WTC11 (cell line): ENCODE measurements around the gene ROCK1. TPM values are rescaled to one million over a fixed set of nuclear protein-coding genes. Genes with fewer than 3 reads are reported as not detected.

ENCODE experiments used
- ATAC-seq: fragments of 200-7000 bp; cut with Tn5 transposase; 2 replicates; pipeline ENCODE4 v1.10.0; 2021; ENCODE audit warnings: mild to moderate bottlenecking, moderate library complexity
- CTCF ChIA-PET: fragments of 300-600 bp; sonication (Branson Sonifier 250); formaldehyde crosslinking; loops from one replicate; lab custom pipeline; 2021; ENCODE audit warnings: antibody characterized with exemption; lab: Charles Lee
- POLR2A ChIA-PET: fragments of 350-600 bp; sonication (Branson Sonifier 250); formaldehyde crosslinking; loops from one replicate; lab custom pipeline; 2021; ENCODE audit warnings: antibody characterized with exemption; lab: Charles Lee
- DNase-seq: peaks from one replicate; pipeline ENCODE4 v3.0.0; 2021; ENCODE audit warnings: low spot score
- H3K27ac Mint-ChIP-seq: 2 replicates; pipeline ENCODE4 v1.8.0; 2021; ENCODE audit warnings: mixed read lengths
- H3K27me3 Mint-ChIP-seq: 2 replicates; pipeline ENCODE4 v1.8.0; 2021; ENCODE audit warnings: low read depth, mild to moderate bottlenecking, moderate library complexity, mixed read lengths
- H3K36me3 Mint-ChIP-seq: 2 replicates; pipeline ENCODE4 v1.8.0; 2021; ENCODE audit warnings: mixed read lengths
- H3K4me1 Mint-ChIP-seq: 2 replicates; pipeline ENCODE4 v1.8.0; 2022; ENCODE audit warnings: mixed read lengths
- H3K4me3 Mint-ChIP-seq: 2 replicates; pipeline ENCODE4 v1.8.0; 2021; ENCODE audit warnings: mild to moderate bottlenecking, moderate library complexity, mixed read lengths
- H3K9me3 Mint-ChIP-seq: 2 replicates; pipeline ENCODE4 v1.8.0; 2021; ENCODE audit warnings: mixed read lengths
- AR ChIP-seq: fragments of 250-450 bp; sonication (Bioruptor Pico); IDR thresholded peaks from 2 replicates; pipeline ENCODE4 v1.9.0; 2021; ENCODE audit warnings: mild to moderate bottlenecking
- ATF2 ChIP-seq: sonication (generic); formaldehyde crosslinking; IDR thresholded peaks from 2 replicates; pipeline ENCODE4 v1.8.1; 2022; ENCODE audit warnings: low read depth, missing genetic modification reagents, borderline replicate concordance
- E2F5 ChIP-seq: sonication (generic); formaldehyde crosslinking; IDR thresholded peaks from 2 replicates; pipeline ENCODE4 v1.8.1; 2022; ENCODE audit warnings: mild to moderate bottlenecking, moderate library complexity, missing genetic modification reagents
- HMGA2 ChIP-seq: fragments of 250-450 bp; sonication (Bioruptor Pico); IDR thresholded peaks from 2 replicates; pipeline ENCODE4 v1.4.0; 2021; ENCODE audit warnings: mild to moderate bottlenecking, moderate library complexity
- JUN ChIP-seq: sonication (generic); formaldehyde crosslinking; IDR thresholded peaks from 2 replicates; pipeline ENCODE4 v1.8.0; 2023; ENCODE audit warnings: mild to moderate bottlenecking, missing genetic modification reagents
- MAX ChIP-seq: sonication (generic); formaldehyde crosslinking; IDR thresholded peaks from 2 replicates; pipeline ENCODE4 v1.8.0; 2022; ENCODE audit warnings: mild to moderate bottlenecking, missing genetic modification reagents
- NFYB ChIP-seq: sonication (generic); formaldehyde crosslinking; conservative IDR thresholded peaks from 2 replicates; pipeline ENCODE4 v1.8.0; 2022; ENCODE audit warnings: low read depth, missing genetic modification reagents
- NR3C1 ChIP-seq: sonication (generic); formaldehyde crosslinking; conservative IDR thresholded peaks from 2 replicates; pipeline ENCODE4 v1.8.1; 2023; ENCODE audit warnings: low read depth, mild to moderate bottlenecking, missing genetic modification reagents
- SMAD3 ChIP-seq: sonication (generic); formaldehyde crosslinking; IDR thresholded peaks from 2 replicates; pipeline ENCODE4 v1.8.0; 2022; ENCODE audit warnings: missing genetic modification reagents, mild to moderate bottlenecking, borderline replicate concordance
- SOX15 ChIP-seq: fragments of 250-450 bp; sonication (Bioruptor Pico); IDR thresholded peaks from 2 replicates; pipeline ENCODE4 v1.9.0; 2021; ENCODE audit warnings: mild to moderate bottlenecking
- ZMAT4 ChIP-seq: fragments of 250-450 bp; sonication (Bioruptor Pico); IDR thresholded peaks from 2 replicates; pipeline ENCODE4 v1.9.0; 2021; ENCODE audit warnings: mild to moderate bottlenecking
- ZNF121 ChIP-seq: sonication (generic); formaldehyde crosslinking; IDR thresholded peaks from 2 replicates; pipeline ENCODE4 v1.8.0; 2023; ENCODE audit warnings: missing genetic modification reagents
- ZNF138 ChIP-seq: sonication (generic); formaldehyde crosslinking; conservative IDR thresholded peaks from 2 replicates; pipeline ENCODE4 v1.8.1; 2022; ENCODE audit warnings: mild to moderate bottlenecking, moderate library complexity, missing genetic modification reagents
- ZNF219 ChIP-seq: sonication (generic); formaldehyde crosslinking; IDR thresholded peaks from 2 replicates; pipeline ENCODE4 v1.8.0; 2023; ENCODE audit warnings: missing genetic modification reagents, mild to moderate bottlenecking, borderline replicate concordance
- ZNF232 ChIP-seq: sonication (generic); formaldehyde crosslinking; IDR thresholded peaks from 2 replicates; pipeline ENCODE4 v1.8.0; 2022; ENCODE audit warnings: mild to moderate bottlenecking, missing genetic modification reagents
- ZNF671 ChIP-seq: fragments of 250-450 bp; sonication (Bioruptor Pico); IDR thresholded peaks from 2 replicates; pipeline ENCODE4 v1.8.0; 2021; ENCODE audit warnings: mild to moderate bottlenecking
- total RNA-seq: library from RNA; stranded (reverse); gene quantifications from 3 replicates; pipeline ENCODE4 v1.2.3, GENCODE V29; 2021
- TF ChIP-seq, protein P1 (sequence below): sonication (generic); formaldehyde crosslinking; IDR thresholded peaks from 2 replicates; pipeline ENCODE4 v1.8.0; 2022; ENCODE audit warnings: missing genetic modification reagents
- TF ChIP-seq, protein P2 (sequence below): sonication (generic); formaldehyde crosslinking; IDR thresholded peaks from 2 replicates; pipeline ENCODE4 v1.8.1; 2023; ENCODE audit warnings: mild to moderate bottlenecking, moderate library complexity, missing genetic modification reagents
- TF ChIP-seq, protein P3 (sequence below): sonication (generic); formaldehyde crosslinking; IDR thresholded peaks from 2 replicates; pipeline ENCODE4 v1.8.0; 2022; ENCODE audit warnings: mild to moderate bottlenecking, missing genetic modification reagents
- TF ChIP-seq, protein P4 (sequence below): fragments of 250-450 bp; sonication (Bioruptor Pico); IDR thresholded peaks from 2 replicates; pipeline ENCODE4 v1.8.0; 2021; ENCODE audit warnings: mild to moderate bottlenecking

Gene ROCK1
- total RNA-seq, 1 experiment from 2014 or later: 42.2 TPM

DNA sequence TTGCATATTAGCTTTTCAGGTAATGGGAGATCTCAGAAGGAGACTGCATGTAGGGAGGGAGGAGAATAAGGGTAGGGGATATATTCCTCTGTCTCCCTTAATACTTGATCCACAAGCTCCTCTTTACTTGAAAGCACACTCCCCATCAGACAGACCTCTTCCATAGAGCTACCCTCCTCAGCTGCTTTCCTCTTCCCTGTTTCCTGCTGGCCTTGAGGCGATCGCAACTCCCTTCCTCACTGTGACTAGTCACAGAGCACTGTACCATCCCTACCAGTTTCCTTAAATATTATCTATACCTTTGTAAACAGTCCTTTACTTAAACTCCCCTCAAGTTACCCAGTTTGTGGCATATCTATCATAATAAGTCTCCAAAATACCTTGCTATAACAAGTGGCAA, 10.9 kb downstream of the ROCK1 start:
- H3K36me3 Mint-ChIP-seq: no peaks in the 10 kb centered on the region
- DNase-seq (no peak), ATAC-seq (peak; percentile 50)
- H3K4me3 Mint-ChIP-seq: no peak overlapping the region
- H3K27me3 Mint-ChIP-seq: no peaks in the 10 kb centered on the region
- ChIA-PET CTCF (interaction anchor here (0.8 to 1.5 kb wide), 3 partner anchors 12 to 266 kb away, joined by 3 to 4 read pairs (median 3); no protein-coding TSS in a partner anchor), POLR2A (interaction anchor here (0.7 kb wide), 1 partner anchor 378 kb away, joined by 3 read pairs; no protein-coding TSS in a partner anchor)
- TF ChIP-seq SMAD3 (CRISPR knock-in tag): no peak
- TF ChIP-seq, protein P1, sequence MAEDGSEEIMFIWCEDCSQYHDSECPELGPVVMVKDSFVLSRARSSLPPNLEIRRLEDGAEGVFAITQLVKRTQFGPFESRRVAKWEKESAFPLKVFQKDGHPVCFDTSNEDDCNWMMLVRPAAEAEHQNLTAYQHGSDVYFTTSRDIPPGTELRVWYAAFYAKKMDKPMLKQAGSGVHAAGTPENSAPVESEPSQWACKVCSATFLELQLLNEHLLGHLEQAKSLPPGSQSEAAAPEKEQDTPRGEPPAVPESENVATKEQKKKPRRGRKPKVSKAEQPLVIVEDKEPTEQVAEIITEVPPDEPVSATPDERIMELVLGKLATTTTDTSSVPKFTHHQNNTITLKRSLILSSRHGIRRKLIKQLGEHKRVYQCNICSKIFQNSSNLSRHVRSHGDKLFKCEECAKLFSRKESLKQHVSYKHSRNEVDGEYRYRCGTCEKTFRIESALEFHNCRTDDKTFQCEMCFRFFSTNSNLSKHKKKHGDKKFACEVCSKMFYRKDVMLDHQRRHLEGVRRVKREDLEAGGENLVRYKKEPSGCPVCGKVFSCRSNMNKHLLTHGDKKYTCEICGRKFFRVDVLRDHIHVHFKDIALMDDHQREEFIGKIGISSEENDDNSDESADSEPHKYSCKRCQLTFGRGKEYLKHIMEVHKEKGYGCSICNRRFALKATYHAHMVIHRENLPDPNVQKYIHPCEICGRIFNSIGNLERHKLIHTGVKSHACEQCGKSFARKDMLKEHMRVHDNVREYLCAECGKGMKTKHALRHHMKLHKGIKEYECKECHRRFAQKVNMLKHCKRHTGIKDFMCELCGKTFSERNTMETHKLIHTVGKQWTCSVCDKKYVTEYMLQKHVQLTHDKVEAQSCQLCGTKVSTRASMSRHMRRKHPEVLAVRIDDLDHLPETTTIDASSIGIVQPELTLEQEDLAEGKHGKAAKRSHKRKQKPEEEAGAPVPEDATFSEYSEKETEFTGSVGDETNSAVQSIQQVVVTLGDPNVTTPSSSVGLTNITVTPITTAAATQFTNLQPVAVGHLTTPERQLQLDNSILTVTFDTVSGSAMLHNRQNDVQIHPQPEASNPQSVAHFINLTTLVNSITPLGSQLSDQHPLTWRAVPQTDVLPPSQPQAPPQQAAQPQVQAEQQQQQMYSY (CRISPR knock-in tag): no peak
- TF ChIP-seq MAX (CRISPR knock-in tag): no peak
- no peak for TF ChIP-seq ZNF232
- no peak for TF ChIP-seq E2F5 (CRISPR knock-in tag)
- TF ChIP-seq ZNF138 (CRISPR knock-in tag): no peak
- TF ChIP-seq, protein P2, sequence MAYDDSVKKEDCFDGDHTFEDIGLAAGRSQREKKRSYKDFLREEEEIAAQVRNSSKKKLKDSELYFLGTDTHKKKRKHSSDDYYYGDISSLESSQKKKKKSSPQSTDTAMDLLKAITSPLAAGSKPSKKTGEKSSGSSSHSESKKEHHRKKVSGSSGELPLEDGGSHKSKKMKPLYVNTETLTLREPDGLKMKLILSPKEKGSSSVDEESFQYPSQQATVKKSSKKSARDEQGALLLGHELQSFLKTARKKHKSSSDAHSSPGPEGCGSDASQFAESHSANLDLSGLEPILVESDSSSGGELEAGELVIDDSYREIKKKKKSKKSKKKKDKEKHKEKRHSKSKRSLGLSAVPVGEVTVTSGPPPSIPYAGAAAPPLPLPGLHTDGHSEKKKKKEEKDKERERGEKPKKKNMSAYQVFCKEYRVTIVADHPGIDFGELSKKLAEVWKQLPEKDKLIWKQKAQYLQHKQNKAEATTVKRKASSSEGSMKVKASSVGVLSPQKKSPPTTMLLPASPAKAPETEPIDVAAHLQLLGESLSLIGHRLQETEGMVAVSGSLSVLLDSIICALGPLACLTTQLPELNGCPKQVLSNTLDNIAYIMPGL: no peak
- no peak for TF ChIP-seq SOX15 (CRISPR knock-in tag)
- TF ChIP-seq, protein P3, sequence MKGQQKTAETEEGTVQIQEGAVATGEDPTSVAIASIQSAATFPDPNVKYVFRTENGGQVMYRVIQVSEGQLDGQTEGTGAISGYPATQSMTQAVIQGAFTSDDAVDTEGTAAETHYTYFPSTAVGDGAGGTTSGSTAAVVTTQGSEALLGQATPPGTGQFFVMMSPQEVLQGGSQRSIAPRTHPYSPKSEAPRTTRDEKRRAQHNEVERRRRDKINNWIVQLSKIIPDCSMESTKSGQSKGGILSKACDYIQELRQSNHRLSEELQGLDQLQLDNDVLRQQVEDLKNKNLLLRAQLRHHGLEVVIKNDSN (CRISPR knock-in tag): no peak
- no peak for TF ChIP-seq ZNF219 (CRISPR knock-in tag)
- TF ChIP-seq ATF2 (CRISPR knock-in tag): no peak
- no peak overlapping the region for H3K27ac Mint-ChIP-seq
- H3K4me1 Mint-ChIP-seq: peaks cover 21% of the 10 kb centered on the region
- no peaks in the 10 kb centered on the region for H3K9me3 Mint-ChIP-seq

- CTCF ChIA-PET: interaction anchor here (0.8 to 1.5 kb wide), 3 partner anchors 12 to 267 kb away, joined by 3 to 4 read pairs (median 3); no protein-coding TSS in a partner anchor
- H3K9me3 Mint-ChIP-seq: peaks cover 3% of the 10 kb centered on the region
- POLR2A ChIA-PET: interaction anchor here (0.7 kb wide), 1 partner anchor 378 kb away, joined by 3 read pairs; no protein-coding TSS in a partner anchor
- TF ChIP-seq ZNF121 (no peak), ZNF232 (no peak), NFYB (CRISPR knock-in tag) (no peak), JUN (CRISPR knock-in tag) (no peak), ZNF671 (CRISPR knock-in tag) (no peak), SMAD3 (CRISPR knock-in tag) (no peak), AR (CRISPR knock-in tag) (no peak), HMGA2 (CRISPR knock-in tag) (no peak), NR3C1 (CRISPR knock-in tag) (no peak), ZMAT4 (CRISPR knock-in tag) (no peak)
- TF ChIP-seq, protein P4, sequence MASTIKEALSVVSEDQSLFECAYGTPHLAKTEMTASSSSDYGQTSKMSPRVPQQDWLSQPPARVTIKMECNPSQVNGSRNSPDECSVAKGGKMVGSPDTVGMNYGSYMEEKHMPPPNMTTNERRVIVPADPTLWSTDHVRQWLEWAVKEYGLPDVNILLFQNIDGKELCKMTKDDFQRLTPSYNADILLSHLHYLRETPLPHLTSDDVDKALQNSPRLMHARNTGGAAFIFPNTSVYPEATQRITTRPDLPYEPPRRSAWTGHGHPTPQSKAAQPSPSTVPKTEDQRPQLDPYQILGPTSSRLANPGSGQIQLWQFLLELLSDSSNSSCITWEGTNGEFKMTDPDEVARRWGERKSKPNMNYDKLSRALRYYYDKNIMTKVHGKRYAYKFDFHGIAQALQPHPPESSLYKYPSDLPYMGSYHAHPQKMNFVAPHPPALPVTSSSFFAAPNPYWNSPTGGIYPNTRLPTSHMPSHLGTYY (CRISPR knock-in tag): no peak
These were observed 11.5 kb downstream of the ROCK1 start for GRCh38 chr18:21100146-21100545.

More at GRCh38 chr18:21100146-21100545, 11.5 kb downstream of the ROCK1 start:
- H3K36me3 Mint-ChIP-seq: no peaks in the 10 kb centered on the region
- H3K27ac Mint-ChIP-seq: no peak overlapping the region
- no peaks in the 10 kb centered on the region for H3K27me3 Mint-ChIP-seq
- peaks cover 20% of the 10 kb centered on the region for H3K4me1 Mint-ChIP-seq
- ATAC-seq (no peak), DNase-seq (no peak)
- no peak overlapping the region for H3K4me3 Mint-ChIP-seq
